GM23338 (cell line): ENCODE results near the gene DIP2B. TPM values are rescaled to one million over a fixed set of nuclear protein-coding genes. Genes with fewer than 3 reads are reported as not detected.

ENCODE experiments used
- ATAC-seq: fragments of 200-7000 bp; cut with Tn5 transposase; 3 replicates; pipeline ENCODE4 v1.9.1; 2020
- DNase-seq: peaks from one replicate; pipeline ENCODE4 v3.0.0-alpha.2; 2015; ENCODE audit warnings: low spot score
- H2AFZ ChIP-seq: fragments of 200-600 bp; sonication (generic); 2 replicates; pipeline ENCODE4 v1.8.0; 2016; ENCODE audit warnings: antibody characterized with exemption, mild to moderate bottlenecking, moderate library complexity
- H3F3A ChIP-seq: fragments of 200-600 bp; sonication (generic); replicated peaks from 2 replicates; pipeline ENCODE4 v1.8.0; 2017; ENCODE audit warnings: antibody characterized with exemption, mixed run types, low read depth
- H3K27ac ChIP-seq: fragments of 200-600 bp; sonication (generic); 2 replicates; pipeline ENCODE4 v1.6.1; 2016; ENCODE audit warnings: low read depth
- H3K27me3 ChIP-seq: fragments of 200-600 bp; sonication (generic); 2 replicates; pipeline ENCODE4 v1.8.0; 2016; ENCODE audit warnings: mild to moderate bottlenecking, mixed run types, moderate library complexity; ENCODE audit not compliant: insufficient read depth
- H3K36me3 ChIP-seq: fragments of 200-600 bp; sonication (generic); 2 replicates; pipeline ENCODE4 v1.8.0; 2016; ENCODE audit warnings: mild to moderate bottlenecking; ENCODE audit not compliant: insufficient read depth
- H3K4me1 ChIP-seq: fragments of 200-600 bp; sonication (generic); 2 replicates; pipeline ENCODE4 v1.8.0; 2016; ENCODE audit warnings: mild to moderate bottlenecking, moderate library complexity; ENCODE audit not compliant: insufficient read depth
- H3K4me2 ChIP-seq: fragments of 200-600 bp; sonication (generic); 2 replicates; pipeline ENCODE4 v1.7.1; 2017; ENCODE audit warnings: mixed run types
- H3K4me3 ChIP-seq: fragments of 200-600 bp; sonication (generic); 2 replicates; pipeline ENCODE4 v1.6.1; 2016; ENCODE audit warnings: mixed run types
- H3K79me2 ChIP-seq: fragments of 200-600 bp; sonication (generic); replicated peaks from 2 replicates; pipeline ENCODE4 v1.8.0; 2017; ENCODE audit warnings: mild to moderate bottlenecking; ENCODE audit not compliant: insufficient read depth
- H3K9me2 ChIP-seq: fragments of 200-600 bp; sonication (generic); 2 replicates; pipeline ENCODE4 v1.8.0; 2017; ENCODE audit not compliant: insufficient read depth
- H4K20me1 ChIP-seq: fragments of 200-600 bp; sonication (generic); replicated peaks from 2 replicates; pipeline ENCODE4 v1.8.0; 2017; ENCODE audit warnings: mild to moderate bottlenecking; ENCODE audit not compliant: insufficient read depth
- H3K27ac Mint-ChIP-seq: 2 replicates; pipeline ENCODE4 v1.8.0; 2020; ENCODE audit warnings: inconsistent platforms, mild to moderate bottlenecking, moderate library complexity, mixed read lengths
- H3K27me3 Mint-ChIP-seq: 3 replicates; pipeline ENCODE4 v1.8.0; 2022; ENCODE audit warnings: low read depth, mild to moderate bottlenecking, moderate library complexity, mixed read lengths, inconsistent platforms; ENCODE audit not compliant: insufficient read depth, poor library complexity
- H3K36me3 Mint-ChIP-seq: 3 replicates; pipeline ENCODE4 v1.8.0; 2021; ENCODE audit warnings: low read depth, mild to moderate bottlenecking, inconsistent platforms, moderate library complexity, mixed read lengths
- H3K4me1 Mint-ChIP-seq: 3 replicates; pipeline ENCODE4 v1.8.0; 2020; ENCODE audit warnings: mild to moderate bottlenecking, inconsistent platforms, mixed read lengths
- H3K4me3 Mint-ChIP-seq: 3 replicates; pipeline ENCODE4 v1.8.0; 2021; ENCODE audit warnings: moderate library complexity, mild to moderate bottlenecking, inconsistent platforms, mixed read lengths
- H3K9me3 Mint-ChIP-seq: 3 replicates; pipeline ENCODE4 v1.8.0; 2020; ENCODE audit warnings: moderate library complexity, mild to moderate bottlenecking, inconsistent platforms, mixed read lengths
- CREB1 ChIP-seq: fragments of 250-450 bp; sonication (Bioruptor Pico); IDR thresholded peaks from 2 replicates; pipeline ENCODE4 v1.5.0; 2020; ENCODE audit warnings: low read depth, mild to moderate bottlenecking, moderate library complexity
- EZH2 ChIP-seq: fragments of 200-600 bp; sonication (generic); IDR thresholded peaks from one replicate; pipeline ENCODE4 v1.8.0; 2017; ENCODE audit warnings: antibody characterized with exemption, mild to moderate bottlenecking, low read depth; ENCODE audit not compliant: unreplicated experiment
- EZH2phosphoT487 ChIP-seq: fragments of 200-600 bp; sonication (generic); IDR thresholded peaks from one replicate; pipeline ENCODE4 v1.8.1; 2018; ENCODE audit warnings: antibody characterized with exemption; ENCODE audit not compliant: unreplicated experiment
- JUNB ChIP-seq: IDR thresholded peaks from one replicate; pipeline ENCODE4 v1.6.1; 2016; ENCODE audit warnings: antibody characterized with exemption; ENCODE audit not compliant: unreplicated experiment
- NANOG ChIP-seq: IDR thresholded peaks from 2 replicates; pipeline ENCODE4 v1.6.1; 2016; ENCODE audit warnings: antibody characterized with exemption, borderline replicate concordance
- POLR2AphosphoS5 ChIP-seq: IDR thresholded peaks from 2 replicates; pipeline ENCODE4 v1.6.1; 2016; ENCODE audit warnings: antibody characterized with exemption, low read depth
- STAT1 ChIP-seq: IDR thresholded peaks from one replicate; pipeline ENCODE4 v1.6.1; 2016; ENCODE audit warnings: antibody characterized with exemption; ENCODE audit not compliant: unreplicated experiment
- ZNF114 ChIP-seq: fragments of 250-450 bp; sonication (Bioruptor Pico); IDR thresholded peaks from 2 replicates; pipeline ENCODE4 v1.5.0; 2020; ENCODE audit warnings: mild to moderate bottlenecking, moderate library complexity
- ZNF331 ChIP-seq: fragments of 250-450 bp; sonication (Bioruptor Pico); IDR thresholded peaks from 2 replicates; pipeline ENCODE4 v1.5.0; 2020; ENCODE audit warnings: low read depth, mild to moderate bottlenecking, moderate library complexity
- polyA plus RNA-seq: library from polyadenylated mRNA; unstranded; fragments of >200 nt; fragmentation: Nextera tagmentation; extraction: Ambion mirVana; gene quantifications from 2 replicates; pipeline ENCODE4 v1.2.1, GENCODE V29; 2016
- total RNA-seq: library from RNA; depleted of rRNA; stranded (reverse); fragments of >200 nt; shearing (Covaris generic); gene quantifications from 2 replicates; pipeline ENCODE4 v1.2.3, GENCODE V29; 2014
- TF ChIP-seq, protein P1 (sequence below): IDR thresholded peaks from 2 replicates; pipeline ENCODE4 v1.6.1; 2016; ENCODE audit warnings: antibody characterized with exemption
- TF ChIP-seq, protein P2 (sequence below), 2 experiments: fragments of 200-600 bp in 1 of 2; sonication (generic) in 1 of 2; conservative IDR thresholded peaks; 2 replicates each; pipeline versions ENCODE4 v1.5.1 to v1.6.1; 2016 to 2017; ENCODE audit warnings: antibody characterized with exemption in 2 of 2, low read depth in 2 of 2, mild to moderate bottlenecking in 2 of 2, moderate library complexity in 1 of 2
- TF ChIP-seq, protein P3 (sequence below): fragments of 250-450 bp; sonication (Bioruptor Pico); IDR thresholded peaks from 2 replicates; pipeline ENCODE4 v1.5.0; 2020; ENCODE audit warnings: mild to moderate bottlenecking, moderate library complexity
- TF ChIP-seq, protein P4 (sequence below): IDR thresholded peaks from one replicate; pipeline ENCODE4 v1.6.1; 2018; ENCODE audit warnings: antibody characterized with exemption; ENCODE audit not compliant: unreplicated experiment

The DIP2B gene
- total and polyA plus RNA-seq, 2 experiments from 2014 or later, result 8.0 to 36.4 TPM

DNA sequence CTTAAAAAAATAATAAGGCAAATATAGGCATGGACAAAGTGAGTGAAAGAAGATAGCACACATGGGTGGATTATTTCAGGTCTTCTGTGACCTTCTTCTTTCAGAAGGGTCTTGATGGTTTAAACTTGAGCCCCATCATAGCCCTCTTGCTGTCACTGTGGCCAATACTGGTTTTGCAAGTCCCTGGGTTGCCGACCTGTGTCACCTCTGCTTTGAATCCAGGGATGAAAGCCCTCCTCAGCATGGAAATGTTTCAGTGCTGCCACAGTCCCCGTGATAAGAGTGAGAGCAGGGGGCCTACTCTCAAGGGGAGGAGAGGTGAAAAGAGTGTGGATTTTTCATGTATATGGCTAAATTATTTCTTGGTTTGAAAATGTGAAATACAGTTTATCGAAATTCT is 228.9 kb downstream of the DIP2B start:
- Mint-ChIP-seq H3K27ac (no peak overlapping the region), H3K9me3 (no peaks in the 10 kb centered on the region), H3K4me3 (no peak overlapping the region), H3K36me3 (peaks cover 59% of the 10 kb centered on the region), H3K4me1 (no peaks in the 10 kb centered on the region), H3K27me3 (peaks cover 3% of the 10 kb centered on the region)
- Histone ChIP-seq H3F3A (no peaks in the 10 kb centered on the region; the same call in 1 of the 2 replicates), H2AFZ (no peak overlapping the region), H3K4me2 (no peak overlapping the region), H3K9me2 (no peaks in the 10 kb centered on the region), H4K20me1 (no peaks in the 10 kb centered on the region; the same call in 1 of the 2 replicates), H3K27ac (no peak overlapping the region), H3K4me1 (no peaks in the 10 kb centered on the region), H3K27me3 (no peaks in the 10 kb centered on the region), H3K79me2 (no peaks in the 10 kb centered on the region), H3K36me3 (peaks cover 12% of the 10 kb centered on the region), H3K4me3 (no peak overlapping the region)
- TF ChIP-seq, protein P1, sequence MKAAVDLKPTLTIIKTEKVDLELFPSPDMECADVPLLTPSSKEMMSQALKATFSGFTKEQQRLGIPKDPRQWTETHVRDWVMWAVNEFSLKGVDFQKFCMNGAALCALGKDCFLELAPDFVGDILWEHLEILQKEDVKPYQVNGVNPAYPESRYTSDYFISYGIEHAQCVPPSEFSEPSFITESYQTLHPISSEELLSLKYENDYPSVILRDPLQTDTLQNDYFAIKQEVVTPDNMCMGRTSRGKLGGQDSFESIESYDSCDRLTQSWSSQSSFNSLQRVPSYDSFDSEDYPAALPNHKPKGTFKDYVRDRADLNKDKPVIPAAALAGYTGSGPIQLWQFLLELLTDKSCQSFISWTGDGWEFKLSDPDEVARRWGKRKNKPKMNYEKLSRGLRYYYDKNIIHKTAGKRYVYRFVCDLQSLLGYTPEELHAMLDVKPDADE, result no peak
- TF ChIP-seq, protein P2, sequence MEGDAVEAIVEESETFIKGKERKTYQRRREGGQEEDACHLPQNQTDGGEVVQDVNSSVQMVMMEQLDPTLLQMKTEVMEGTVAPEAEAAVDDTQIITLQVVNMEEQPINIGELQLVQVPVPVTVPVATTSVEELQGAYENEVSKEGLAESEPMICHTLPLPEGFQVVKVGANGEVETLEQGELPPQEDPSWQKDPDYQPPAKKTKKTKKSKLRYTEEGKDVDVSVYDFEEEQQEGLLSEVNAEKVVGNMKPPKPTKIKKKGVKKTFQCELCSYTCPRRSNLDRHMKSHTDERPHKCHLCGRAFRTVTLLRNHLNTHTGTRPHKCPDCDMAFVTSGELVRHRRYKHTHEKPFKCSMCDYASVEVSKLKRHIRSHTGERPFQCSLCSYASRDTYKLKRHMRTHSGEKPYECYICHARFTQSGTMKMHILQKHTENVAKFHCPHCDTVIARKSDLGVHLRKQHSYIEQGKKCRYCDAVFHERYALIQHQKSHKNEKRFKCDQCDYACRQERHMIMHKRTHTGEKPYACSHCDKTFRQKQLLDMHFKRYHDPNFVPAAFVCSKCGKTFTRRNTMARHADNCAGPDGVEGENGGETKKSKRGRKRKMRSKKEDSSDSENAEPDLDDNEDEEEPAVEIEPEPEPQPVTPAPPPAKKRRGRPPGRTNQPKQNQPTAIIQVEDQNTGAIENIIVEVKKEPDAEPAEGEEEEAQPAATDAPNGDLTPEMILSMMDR (conservative IDR thresholded peaks at IDR 0.05; ENCODE audit: low read depth in 2 of 2), result no peak
- no peak for TF ChIP-seq JUNB
- TF ChIP-seq NANOG, result no peak
- no peak for TF ChIP-seq EZH2
- TF ChIP-seq, protein P3, sequence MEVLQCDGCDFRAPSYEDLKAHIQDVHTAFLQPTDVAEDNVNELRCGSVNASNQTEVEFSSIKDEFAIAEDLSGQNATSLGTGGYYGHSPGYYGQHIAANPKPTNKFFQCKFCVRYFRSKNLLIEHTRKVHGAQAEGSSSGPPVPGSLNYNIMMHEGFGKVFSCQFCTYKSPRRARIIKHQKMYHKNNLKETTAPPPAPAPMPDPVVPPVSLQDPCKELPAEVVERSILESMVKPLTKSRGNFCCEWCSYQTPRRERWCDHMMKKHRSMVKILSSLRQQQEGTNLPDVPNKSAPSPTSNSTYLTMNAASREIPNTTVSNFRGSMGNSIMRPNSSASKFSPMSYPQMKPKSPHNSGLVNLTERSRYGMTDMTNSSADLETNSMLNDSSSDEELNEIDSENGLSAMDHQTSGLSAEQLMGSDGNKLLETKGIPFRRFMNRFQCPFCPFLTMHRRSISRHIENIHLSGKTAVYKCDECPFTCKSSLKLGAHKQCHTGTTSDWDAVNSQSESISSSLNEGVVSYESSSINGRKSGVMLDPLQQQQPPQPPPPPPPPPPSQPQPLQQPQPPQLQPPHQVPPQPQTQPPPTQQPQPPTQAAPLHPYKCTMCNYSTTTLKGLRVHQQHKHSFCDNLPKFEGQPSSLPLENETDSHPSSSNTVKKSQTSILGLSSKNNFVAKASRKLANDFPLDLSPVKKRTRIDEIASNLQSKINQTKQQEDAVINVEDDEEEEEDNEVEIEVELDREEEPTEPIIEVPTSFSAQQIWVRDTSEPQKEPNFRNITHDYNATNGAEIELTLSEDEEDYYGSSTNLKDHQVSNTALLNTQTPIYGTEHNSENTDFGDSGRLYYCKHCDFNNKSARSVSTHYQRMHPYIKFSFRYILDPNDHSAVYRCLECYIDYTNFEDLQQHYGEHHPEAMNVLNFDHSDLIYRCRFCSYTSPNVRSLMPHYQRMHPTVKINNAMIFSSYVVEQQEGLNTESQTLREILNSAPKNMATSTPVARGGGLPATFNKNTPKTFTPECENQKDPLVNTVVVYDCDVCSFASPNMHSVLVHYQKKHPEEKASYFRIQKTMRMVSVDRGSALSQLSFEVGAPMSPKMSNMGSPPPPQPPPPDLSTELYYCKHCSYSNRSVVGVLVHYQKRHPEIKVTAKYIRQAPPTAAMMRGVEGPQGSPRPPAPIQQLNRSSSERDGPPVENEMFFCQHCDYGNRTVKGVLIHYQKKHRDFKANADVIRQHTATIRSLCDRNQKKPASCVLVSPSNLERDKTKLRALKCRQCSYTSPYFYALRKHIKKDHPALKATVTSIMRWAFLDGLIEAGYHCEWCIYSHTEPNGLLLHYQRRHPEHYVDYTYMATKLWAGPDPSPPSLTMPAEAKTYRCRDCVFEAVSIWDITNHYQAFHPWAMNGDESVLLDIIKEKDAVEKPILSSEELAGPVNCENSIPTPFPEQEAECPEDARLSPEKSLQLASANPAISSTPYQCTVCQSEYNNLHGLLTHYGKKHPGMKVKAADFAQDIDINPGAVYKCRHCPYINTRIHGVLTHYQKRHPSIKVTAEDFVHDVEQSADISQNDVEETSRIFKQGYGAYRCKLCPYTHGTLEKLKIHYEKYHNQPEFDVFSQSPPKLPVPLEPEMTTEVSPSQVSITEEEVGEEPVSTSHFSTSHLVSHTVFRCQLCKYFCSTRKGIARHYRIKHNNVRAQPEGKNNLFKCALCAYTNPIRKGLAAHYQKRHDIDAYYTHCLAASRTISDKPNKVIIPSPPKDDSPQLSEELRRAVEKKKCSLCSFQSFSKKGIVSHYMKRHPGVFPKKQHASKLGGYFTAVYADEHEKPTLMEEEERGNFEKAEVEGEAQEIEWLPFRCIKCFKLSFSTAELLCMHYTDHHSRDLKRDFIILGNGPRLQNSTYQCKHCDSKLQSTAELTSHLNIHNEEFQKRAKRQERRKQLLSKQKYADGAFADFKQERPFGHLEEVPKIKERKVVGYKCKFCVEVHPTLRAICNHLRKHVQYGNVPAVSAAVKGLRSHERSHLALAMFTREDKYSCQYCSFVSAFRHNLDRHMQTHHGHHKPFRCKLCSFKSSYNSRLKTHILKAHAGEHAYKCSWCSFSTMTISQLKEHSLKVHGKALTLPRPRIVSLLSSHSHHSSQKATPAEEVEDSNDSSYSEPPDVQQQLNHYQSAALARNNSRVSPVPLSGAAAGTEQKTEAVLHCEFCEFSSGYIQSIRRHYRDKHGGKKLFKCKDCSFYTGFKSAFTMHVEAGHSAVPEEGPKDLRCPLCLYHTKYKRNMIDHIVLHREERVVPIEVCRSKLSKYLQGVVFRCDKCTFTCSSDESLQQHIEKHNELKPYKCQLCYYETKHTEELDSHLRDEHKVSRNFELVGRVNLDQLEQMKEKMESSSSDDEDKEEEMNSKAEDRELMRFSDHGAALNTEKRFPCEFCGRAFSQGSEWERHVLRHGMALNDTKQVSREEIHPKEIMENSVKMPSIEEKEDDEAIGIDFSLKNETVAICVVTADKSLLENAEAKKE (CRISPR knock-in tag), result no peak
- no peak for TF ChIP-seq EZH2phosphoT487
- TF ChIP-seq, protein P4, sequence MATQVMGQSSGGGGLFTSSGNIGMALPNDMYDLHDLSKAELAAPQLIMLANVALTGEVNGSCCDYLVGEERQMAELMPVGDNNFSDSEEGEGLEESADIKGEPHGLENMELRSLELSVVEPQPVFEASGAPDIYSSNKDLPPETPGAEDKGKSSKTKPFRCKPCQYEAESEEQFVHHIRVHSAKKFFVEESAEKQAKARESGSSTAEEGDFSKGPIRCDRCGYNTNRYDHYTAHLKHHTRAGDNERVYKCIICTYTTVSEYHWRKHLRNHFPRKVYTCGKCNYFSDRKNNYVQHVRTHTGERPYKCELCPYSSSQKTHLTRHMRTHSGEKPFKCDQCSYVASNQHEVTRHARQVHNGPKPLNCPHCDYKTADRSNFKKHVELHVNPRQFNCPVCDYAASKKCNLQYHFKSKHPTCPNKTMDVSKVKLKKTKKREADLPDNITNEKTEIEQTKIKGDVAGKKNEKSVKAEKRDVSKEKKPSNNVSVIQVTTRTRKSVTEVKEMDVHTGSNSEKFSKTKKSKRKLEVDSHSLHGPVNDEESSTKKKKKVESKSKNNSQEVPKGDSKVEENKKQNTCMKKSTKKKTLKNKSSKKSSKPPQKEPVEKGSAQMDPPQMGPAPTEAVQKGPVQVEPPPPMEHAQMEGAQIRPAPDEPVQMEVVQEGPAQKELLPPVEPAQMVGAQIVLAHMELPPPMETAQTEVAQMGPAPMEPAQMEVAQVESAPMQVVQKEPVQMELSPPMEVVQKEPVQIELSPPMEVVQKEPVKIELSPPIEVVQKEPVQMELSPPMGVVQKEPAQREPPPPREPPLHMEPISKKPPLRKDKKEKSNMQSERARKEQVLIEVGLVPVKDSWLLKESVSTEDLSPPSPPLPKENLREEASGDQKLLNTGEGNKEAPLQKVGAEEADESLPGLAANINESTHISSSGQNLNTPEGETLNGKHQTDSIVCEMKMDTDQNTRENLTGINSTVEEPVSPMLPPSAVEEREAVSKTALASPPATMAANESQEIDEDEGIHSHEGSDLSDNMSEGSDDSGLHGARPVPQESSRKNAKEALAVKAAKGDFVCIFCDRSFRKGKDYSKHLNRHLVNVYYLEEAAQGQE, result no peak
- TF ChIP-seq POLR2AphosphoS5, result no peak
- TF ChIP-seq ZNF114 (CRISPR knock-in tag), result no peak
- TF ChIP-seq CREB1 (CRISPR knock-in tag), result no peak
- TF ChIP-seq STAT1, result no peak
- no peak for TF ChIP-seq ZNF331 (CRISPR knock-in tag)
- no peak for ATAC-seq
- DNase-seq, result no peak
